Right lobe of liver (tissue), 4 donors: ENCODE data around the gene HSPE1.
"Not testable (repeated sequence)": the region's sequence is repeated elsewhere in the genome, so short reads cannot be mapped to it uniquely, and the experiment has no call there.

Experiments used
- POLR2A ChIP-seq: fragments of 450-650 bp; IDR thresholded peaks from one replicate; pipeline ENCODE4 v1.6.1; 2017; ENCODE audit warnings: antibody characterized with exemption, mild to moderate bottlenecking
- TF ChIP-seq, protein P1 (sequence below), 4 donors: fragments of 200-600 bp in 3 of 4; fragments of 450-650 bp in 1 of 4; IDR thresholded peaks; one replicate each; pipeline versions ENCODE4 v1.5.1 to v1.8.0; 2016 to 2022; ENCODE audit warnings: antibody characterized with exemption in 4 of 4, mild to moderate bottlenecking in 2 of 4
- donor health status: DM: no; HTN: no; CAD: no.
- donor health status: DM: no; HTN: no; CAD: no.
- donor health status: DM: no; HTN: yes; CAD: no.

DNA sequence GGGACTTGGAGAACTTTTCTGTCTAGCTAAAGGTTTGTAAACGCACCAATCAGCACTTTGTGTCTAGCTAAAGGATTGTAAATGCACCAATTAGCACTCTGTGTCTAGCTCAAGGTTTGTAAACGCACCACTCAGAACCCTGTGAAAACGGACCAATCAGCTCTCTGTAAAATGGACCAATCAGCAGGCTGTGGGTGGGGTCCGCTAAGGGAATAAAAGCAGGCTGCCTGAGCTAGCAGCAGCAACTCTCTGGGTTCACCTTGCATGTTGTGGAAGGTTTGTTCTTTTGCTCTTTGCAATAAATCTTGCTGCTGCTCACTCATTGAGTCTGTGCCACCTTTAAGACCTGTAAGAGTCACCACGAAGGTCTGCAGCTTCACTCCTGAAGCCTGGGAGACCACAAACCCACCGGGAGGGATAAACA is 49.2 kb upstream of the HSPE1 start:
- not testable (repeated sequence) for TF ChIP-seq POLR2A
- TF ChIP-seq, protein P1, sequence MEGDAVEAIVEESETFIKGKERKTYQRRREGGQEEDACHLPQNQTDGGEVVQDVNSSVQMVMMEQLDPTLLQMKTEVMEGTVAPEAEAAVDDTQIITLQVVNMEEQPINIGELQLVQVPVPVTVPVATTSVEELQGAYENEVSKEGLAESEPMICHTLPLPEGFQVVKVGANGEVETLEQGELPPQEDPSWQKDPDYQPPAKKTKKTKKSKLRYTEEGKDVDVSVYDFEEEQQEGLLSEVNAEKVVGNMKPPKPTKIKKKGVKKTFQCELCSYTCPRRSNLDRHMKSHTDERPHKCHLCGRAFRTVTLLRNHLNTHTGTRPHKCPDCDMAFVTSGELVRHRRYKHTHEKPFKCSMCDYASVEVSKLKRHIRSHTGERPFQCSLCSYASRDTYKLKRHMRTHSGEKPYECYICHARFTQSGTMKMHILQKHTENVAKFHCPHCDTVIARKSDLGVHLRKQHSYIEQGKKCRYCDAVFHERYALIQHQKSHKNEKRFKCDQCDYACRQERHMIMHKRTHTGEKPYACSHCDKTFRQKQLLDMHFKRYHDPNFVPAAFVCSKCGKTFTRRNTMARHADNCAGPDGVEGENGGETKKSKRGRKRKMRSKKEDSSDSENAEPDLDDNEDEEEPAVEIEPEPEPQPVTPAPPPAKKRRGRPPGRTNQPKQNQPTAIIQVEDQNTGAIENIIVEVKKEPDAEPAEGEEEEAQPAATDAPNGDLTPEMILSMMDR (IDR thresholded peaks at IDR 0.05), result not testable (repeated sequence)
